ENCODE measurements around the gene ZFP92.

Gene ZFP92

DNA sequence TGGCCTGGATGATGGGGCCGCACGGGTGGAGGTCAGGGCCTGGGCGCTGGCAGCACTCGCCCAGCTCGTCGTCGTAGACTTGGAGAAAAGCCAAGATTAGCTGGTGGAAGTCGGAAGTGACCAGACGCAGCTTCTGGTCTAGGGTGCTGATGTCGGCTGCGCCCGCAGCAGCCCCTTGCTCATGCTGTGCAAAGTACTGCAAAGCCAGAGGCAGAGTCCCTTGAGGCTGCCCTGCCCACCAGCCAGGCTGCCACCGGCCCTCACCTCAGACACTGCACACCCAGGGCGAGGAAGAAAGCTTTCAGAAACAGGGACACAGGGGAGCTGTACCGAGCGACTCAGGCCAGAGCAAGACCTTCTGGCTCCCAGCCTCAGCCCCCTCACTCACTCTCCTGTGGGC, 44.3 kb downstream of the ZFP92 start:
- Histone ChIP-seq H3K4me2 (ENCODE audit: low read length) (no peak overlapping the region), H3K9ac (no peak overlapping the region), H3K4me1 (no peaks in the 10 kb centered on the region), H3K9me3 (ENCODE audit: control insufficient read depth, low read length) (no peaks in the 10 kb centered on the region), H3K27me3 (ENCODE audit: control insufficient read depth, insufficient read depth, low read length) (no peaks in the 10 kb centered on the region), H2AFZ (no peak overlapping the region), H3K27ac (no peak overlapping the region), H3K36me3 (ENCODE audit: control insufficient read depth, insufficient read depth, low read length) (no peaks in the 10 kb centered on the region), H3K79me2 (no peaks in the 10 kb centered on the region), H3K4me3 (ENCODE audit: low read depth, low read length) (no peak overlapping the region)
- TF ChIP-seq CTCF (IDR thresholded peaks at IDR 0.05), result no peak

- Histone ChIP-seq H2AFZ (no peak overlapping the region), H3K9me3 (ENCODE audit: control insufficient read depth, low read length) (no peaks in the 10 kb centered on the region), H3K4me2 (ENCODE audit: low read length) (no peak overlapping the region), H3K36me3 (ENCODE audit: control insufficient read depth, insufficient read depth, low read length) (no peaks in the 10 kb centered on the region), H3K27ac (no peak overlapping the region), H3K4me1 (no peaks in the 10 kb centered on the region), H3K79me2 (no peaks in the 10 kb centered on the region), H3K9ac (no peak overlapping the region), H3K27me3 (ENCODE audit: control insufficient read depth, insufficient read depth, low read length) (no peaks in the 10 kb centered on the region), H3K4me3 (ENCODE audit: low read depth, low read length) (no peak overlapping the region)
- no peak for TF ChIP-seq CTCF (IDR thresholded peaks at IDR 0.05)
Observed at GRCh38 chrX:153456161-153456560, 44.9 kb downstream of the ZFP92 start.

DNA sequence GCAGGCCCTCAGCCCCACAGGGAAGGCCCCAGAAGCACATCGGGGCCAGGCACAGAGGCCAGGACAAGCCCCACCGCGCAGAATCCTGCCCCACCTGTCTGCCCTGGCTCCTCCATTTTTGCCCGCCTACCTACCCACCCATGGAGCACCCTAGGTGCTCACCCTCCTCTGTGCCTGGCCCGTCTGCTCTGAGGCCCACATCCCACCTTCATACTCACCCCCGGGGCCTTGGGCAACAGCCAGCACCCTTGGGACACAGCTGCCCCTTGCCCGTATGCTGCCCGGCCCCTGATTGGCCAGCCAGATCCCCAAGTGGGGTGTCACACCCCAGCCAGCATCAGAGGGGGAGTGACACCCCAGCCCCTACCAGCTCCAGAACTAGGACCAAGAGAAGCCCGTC, 45.4 kb downstream of the ZFP92 start:
- no peak for TF ChIP-seq CTCF (IDR thresholded peaks at IDR 0.05)
- Histone ChIP-seq H3K27ac (no peak overlapping the region), H3K36me3 (ENCODE audit: control insufficient read depth, insufficient read depth, low read length) (no peaks in the 10 kb centered on the region), H3K9ac (no peak overlapping the region), H3K4me3 (ENCODE audit: low read depth, low read length) (no peak overlapping the region), H2AFZ (no peak overlapping the region), H3K9me3 (ENCODE audit: control insufficient read depth, low read length) (no peaks in the 10 kb centered on the region), H3K79me2 (no peaks in the 10 kb centered on the region), H3K4me1 (no peaks in the 10 kb centered on the region), H3K4me2 (ENCODE audit: low read length) (no peak overlapping the region), H3K27me3 (ENCODE audit: control insufficient read depth, insufficient read depth, low read length) (no peaks in the 10 kb centered on the region)

DNA sequence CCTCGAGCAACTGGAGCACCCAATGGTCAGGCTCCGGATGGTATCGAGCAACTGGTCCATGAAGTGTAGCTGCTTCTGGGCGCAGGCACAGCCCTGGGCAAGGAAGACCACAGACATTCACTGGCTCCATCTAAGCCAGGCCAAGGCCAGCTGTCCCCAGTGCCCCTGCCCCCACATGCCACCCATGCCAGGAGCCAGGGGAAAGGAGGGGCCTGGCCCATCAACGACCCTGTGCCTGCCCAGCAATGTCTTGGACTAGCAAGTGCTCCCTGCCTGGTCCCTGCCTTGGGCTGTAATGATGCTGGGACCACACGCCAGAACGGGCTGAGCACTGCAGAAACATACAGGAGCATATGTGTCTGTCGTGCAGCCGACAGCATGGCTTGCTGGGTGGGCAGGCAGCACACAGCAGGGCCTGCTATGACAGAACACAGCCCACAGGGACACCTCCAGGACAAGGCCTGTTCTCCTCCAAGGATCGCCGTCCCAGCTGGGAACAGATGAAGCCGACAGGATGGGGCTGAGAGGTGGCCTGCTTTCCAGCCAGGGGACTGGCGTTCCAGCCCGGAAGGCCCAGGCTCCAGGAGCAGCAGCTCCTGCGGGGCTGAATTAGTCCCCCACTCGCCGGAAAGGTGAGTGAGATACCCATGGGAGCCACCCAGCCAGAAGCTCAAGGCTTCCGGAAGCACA, 46.0 kb downstream of the ZFP92 start:
- H3K9me3 ChIP-seq (ENCODE audit: control insufficient read depth, low read length), result no peaks in the 10 kb centered on the region

More for the DNA sequence above, 46.0 kb downstream of the ZFP92 start:
- Histone ChIP-seq H2AFZ (no peak overlapping the region), H3K27me3 (ENCODE audit: control insufficient read depth, insufficient read depth, low read length) (no peaks in the 10 kb centered on the region), H3K27ac (no peak overlapping the region), H3K79me2 (no peaks in the 10 kb centered on the region), H3K4me1 (no peaks in the 10 kb centered on the region), H3K36me3 (ENCODE audit: control insufficient read depth, insufficient read depth, low read length) (no peaks in the 10 kb centered on the region), H3K4me2 (ENCODE audit: low read length) (no peak overlapping the region), H3K9ac (no peak overlapping the region), H3K4me3 (ENCODE audit: low read depth, low read length) (no peak overlapping the region)
- no peak for TF ChIP-seq CTCF (IDR thresholded peaks at IDR 0.05)
